ENCODE data around the gene NOTCH1.

NOTCH1 gene

DNA sequence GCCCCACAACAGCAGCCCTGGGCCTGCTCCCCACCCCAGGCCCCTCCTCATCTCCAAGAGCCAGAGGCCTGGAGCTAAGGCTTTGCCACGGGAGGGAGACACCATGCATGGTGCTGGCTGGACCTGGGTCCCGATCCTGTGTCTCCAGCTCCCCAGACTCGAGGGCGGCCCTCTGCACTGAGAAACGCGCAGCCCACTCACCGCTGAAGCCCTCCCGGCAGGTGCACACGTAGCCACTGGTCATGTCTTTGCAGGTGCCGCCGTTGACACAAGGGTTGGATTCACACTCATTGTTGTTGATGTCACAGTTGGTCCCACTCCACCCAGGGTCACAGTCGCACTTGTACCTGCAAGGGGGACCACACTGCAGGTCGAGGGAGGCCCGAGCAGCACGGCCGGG lies 32.7 kb downstream of the NOTCH1 start:
- ATAC-seq = no peak
- TF ChIP-seq CSDC2 (CRISPR knock-in tag; IDR thresholded peaks at IDR 0.05) (no peak), TOX (CRISPR knock-in tag; IDR thresholded peaks at IDR 0.05; ENCODE audit: borderline replicate concordance) (no peak), OSR1 (CRISPR knock-in tag; IDR thresholded peaks at IDR 0.05) (no peak), ZNF565 (CRISPR knock-in tag; conservative IDR thresholded peaks at IDR 0.05; ENCODE audit: low read depth) (no peak), ZNF8 (CRISPR knock-in tag; IDR thresholded peaks at IDR 0.05) (no peak), TCF4 (CRISPR knock-in tag; IDR thresholded peaks at IDR 0.05; ENCODE audit: borderline replicate concordance) (no peak), ZC3H10 (CRISPR knock-in tag; IDR thresholded peaks at IDR 0.05) (no peak), RARB (CRISPR knock-in tag; IDR thresholded peaks at IDR 0.05) (no peak), ZNF70 (CRISPR knock-in tag; IDR thresholded peaks at IDR 0.05) (no peak), ARNTL (CRISPR knock-in tag; IDR thresholded peaks at IDR 0.05; ENCODE audit: borderline replicate concordance, low read depth) (no peak), ZFP3 (CRISPR knock-in tag; IDR thresholded peaks at IDR 0.05) (no peak), ESRRG (CRISPR knock-in tag; IDR thresholded peaks at IDR 0.05) (no peak)
- TF ChIP-seq, protein P1, sequence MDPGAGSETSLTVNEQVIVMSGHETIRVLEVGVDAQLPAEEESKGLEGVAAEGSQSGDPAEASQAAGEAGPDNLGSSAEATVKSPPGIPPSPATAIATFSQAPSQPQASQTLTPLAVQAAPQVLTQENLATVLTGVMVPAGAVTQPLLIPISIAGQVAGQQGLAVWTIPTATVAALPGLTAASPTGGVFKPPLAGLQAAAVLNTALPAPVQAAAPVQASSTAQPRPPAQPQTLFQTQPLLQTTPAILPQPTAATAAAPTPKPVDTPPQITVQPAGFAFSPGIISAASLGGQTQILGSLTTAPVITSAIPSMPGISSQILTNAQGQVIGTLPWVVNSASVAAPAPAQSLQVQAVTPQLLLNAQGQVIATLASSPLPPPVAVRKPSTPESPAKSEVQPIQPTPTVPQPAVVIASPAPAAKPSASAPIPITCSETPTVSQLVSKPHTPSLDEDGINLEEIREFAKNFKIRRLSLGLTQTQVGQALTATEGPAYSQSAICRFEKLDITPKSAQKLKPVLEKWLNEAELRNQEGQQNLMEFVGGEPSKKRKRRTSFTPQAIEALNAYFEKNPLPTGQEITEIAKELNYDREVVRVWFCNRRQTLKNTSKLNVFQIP (CRISPR knock-in tag; IDR thresholded peaks at IDR 0.05; ENCODE audit: borderline replicate concordance, low read depth) = no peak
- TF ChIP-seq, protein P2, sequence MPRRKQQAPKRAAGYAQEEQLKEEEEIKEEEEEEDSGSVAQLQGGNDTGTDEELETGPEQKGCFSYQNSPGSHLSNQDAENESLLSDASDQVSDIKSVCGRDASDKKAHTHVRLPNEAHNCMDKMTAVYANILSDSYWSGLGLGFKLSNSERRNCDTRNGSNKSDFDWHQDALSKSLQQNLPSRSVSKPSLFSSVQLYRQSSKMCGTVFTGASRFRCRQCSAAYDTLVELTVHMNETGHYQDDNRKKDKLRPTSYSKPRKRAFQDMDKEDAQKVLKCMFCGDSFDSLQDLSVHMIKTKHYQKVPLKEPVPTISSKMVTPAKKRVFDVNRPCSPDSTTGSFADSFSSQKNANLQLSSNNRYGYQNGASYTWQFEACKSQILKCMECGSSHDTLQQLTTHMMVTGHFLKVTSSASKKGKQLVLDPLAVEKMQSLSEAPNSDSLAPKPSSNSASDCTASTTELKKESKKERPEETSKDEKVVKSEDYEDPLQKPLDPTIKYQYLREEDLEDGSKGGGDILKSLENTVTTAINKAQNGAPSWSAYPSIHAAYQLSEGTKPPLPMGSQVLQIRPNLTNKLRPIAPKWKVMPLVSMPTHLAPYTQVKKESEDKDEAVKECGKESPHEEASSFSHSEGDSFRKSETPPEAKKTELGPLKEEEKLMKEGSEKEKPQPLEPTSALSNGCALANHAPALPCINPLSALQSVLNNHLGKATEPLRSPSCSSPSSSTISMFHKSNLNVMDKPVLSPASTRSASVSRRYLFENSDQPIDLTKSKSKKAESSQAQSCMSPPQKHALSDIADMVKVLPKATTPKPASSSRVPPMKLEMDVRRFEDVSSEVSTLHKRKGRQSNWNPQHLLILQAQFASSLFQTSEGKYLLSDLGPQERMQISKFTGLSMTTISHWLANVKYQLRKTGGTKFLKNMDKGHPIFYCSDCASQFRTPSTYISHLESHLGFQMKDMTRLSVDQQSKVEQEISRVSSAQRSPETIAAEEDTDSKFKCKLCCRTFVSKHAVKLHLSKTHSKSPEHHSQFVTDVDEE (CRISPR knock-in tag; IDR thresholded peaks at IDR 0.05) = no peak
- TF ChIP-seq, protein P3, sequence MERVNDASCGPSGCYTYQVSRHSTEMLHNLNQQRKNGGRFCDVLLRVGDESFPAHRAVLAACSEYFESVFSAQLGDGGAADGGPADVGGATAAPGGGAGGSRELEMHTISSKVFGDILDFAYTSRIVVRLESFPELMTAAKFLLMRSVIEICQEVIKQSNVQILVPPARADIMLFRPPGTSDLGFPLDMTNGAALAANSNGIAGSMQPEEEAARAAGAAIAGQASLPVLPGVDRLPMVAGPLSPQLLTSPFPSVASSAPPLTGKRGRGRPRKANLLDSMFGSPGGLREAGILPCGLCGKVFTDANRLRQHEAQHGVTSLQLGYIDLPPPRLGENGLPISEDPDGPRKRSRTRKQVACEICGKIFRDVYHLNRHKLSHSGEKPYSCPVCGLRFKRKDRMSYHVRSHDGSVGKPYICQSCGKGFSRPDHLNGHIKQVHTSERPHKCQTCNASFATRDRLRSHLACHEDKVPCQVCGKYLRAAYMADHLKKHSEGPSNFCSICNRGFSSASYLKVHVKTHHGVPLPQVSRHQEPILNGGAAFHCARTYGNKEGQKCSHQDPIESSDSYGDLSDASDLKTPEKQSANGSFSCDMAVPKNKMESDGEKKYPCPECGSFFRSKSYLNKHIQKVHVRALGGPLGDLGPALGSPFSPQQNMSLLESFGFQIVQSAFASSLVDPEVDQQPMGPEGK (CRISPR knock-in tag; IDR thresholded peaks at IDR 0.05; ENCODE audit: borderline replicate concordance) = no peak

DNA sequence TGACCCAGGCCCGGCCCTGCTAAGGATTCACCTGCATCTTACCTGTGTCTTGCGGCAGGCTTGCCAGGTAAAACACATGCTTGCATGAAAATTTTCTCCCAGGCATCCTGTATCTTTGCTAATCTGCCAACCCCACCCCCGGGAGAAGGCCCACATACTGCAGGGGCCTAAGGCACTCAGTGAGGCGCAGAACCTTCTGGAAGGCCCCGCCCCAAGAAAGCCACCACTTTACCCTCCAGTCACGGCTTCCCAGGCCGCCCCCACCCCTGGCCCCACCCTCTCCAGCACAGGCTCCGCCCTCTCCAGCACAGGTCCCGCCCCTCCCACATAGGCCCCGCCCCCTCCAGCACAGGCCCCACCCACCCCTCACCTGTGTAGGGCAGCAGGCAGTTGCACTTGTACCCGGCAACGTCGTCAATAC lies 33.2 kb downstream of the NOTCH1 start:
- ATAC-seq = peak; percentile 18; the same call in 2 of the 3 replicates
- TF ChIP-seq ISL1 (CRISPR knock-in tag; IDR thresholded peaks at IDR 0.05) (no peak), ZFP30 (CRISPR knock-in tag; IDR thresholded peaks at IDR 0.05) (no peak), ZFP3 (CRISPR knock-in tag; IDR thresholded peaks at IDR 0.05) (no peak), GLIS3 (CRISPR knock-in tag; IDR thresholded peaks at IDR 0.05) (no peak)
- TF ChIP-seq, protein P4, sequence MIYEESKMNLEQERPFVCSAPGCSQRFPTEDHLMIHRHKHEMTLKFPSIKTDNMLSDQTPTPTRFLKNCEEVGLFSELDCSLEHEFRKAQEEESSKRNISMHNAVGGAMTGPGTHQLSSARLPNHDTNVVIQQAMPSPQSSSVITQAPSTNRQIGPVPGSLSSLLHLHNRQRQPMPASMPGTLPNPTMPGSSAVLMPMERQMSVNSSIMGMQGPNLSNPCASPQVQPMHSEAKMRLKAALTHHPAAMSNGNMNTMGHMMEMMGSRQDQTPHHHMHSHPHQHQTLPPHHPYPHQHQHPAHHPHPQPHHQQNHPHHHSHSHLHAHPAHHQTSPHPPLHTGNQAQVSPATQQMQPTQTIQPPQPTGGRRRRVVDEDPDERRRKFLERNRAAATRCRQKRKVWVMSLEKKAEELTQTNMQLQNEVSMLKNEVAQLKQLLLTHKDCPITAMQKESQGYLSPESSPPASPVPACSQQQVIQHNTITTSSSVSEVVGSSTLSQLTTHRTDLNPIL (CRISPR knock-in tag; IDR thresholded peaks at IDR 0.05; ENCODE audit: low read depth) = no peak

DNA sequence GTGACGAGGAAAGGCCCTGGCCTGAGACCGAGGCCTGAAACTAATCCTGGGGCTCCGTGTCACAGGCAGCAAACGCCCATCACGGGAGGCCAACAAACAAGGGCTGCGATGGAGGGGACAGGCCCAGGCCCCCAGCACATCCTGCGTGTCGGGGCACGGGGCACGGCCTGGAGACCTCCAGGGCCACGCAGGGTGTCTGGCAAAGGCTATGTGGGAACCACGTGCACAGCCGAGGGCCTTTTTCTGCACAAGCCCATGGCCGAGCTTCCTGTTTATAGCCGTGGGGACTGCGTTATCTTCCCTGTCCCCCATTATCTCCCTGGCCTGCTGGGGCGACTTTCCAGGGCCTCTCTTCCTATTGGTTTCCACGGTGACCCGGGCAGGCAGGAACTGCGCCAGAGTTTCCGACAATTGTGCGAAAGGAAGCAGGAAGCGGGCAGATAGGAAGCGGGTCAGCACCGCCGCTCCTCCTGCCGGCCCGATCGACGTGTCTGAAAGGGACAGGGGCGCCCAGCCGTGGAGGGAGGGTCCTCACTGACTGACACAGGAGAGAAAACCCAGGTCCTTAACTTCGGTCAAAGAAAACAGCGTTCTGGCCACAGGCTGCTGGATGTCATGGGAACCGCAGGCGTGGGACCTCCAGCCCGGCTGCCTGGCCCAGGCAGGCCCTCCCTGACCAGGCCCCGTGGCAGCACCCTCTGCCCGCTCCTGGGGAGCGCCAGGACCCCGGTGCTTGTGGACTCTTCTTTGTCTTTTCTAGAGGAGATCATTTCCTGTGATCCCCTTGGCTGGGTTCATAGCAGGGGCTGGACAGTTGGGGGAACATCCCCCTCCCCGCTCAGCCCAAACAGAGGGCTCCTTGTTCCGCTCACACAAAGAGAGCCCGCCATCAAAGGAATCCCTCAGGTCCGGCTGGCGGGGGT lies 33.9 kb downstream of the NOTCH1 start:
- no peak for ATAC-seq
- TF ChIP-seq ARNTL (CRISPR knock-in tag; IDR thresholded peaks at IDR 0.05; ENCODE audit: borderline replicate concordance, low read depth) = no peak
- no peak for TF ChIP-seq ISL1 (CRISPR knock-in tag; IDR thresholded peaks at IDR 0.05)
- TF ChIP-seq SNAI2 (CRISPR knock-in tag; IDR thresholded peaks at IDR 0.05) = no peak
- no peak for TF ChIP-seq TOX (CRISPR knock-in tag; IDR thresholded peaks at IDR 0.05; ENCODE audit: borderline replicate concordance)
- no peak for TF ChIP-seq TCF4 (CRISPR knock-in tag; IDR thresholded peaks at IDR 0.05; ENCODE audit: borderline replicate concordance)
- no peak for TF ChIP-seq RARB (CRISPR knock-in tag; IDR thresholded peaks at IDR 0.05)
- no peak for TF ChIP-seq CSDC2 (CRISPR knock-in tag; IDR thresholded peaks at IDR 0.05)
- TF ChIP-seq, protein P1 (CRISPR knock-in tag; IDR thresholded peaks at IDR 0.05; ENCODE audit: borderline replicate concordance, low read depth) = no peak
- no peak for TF ChIP-seq OSR1 (CRISPR knock-in tag; IDR thresholded peaks at IDR 0.05)
- TF ChIP-seq, protein P2 (CRISPR knock-in tag; IDR thresholded peaks at IDR 0.05) = no peak
- TF ChIP-seq, protein P4 (CRISPR knock-in tag; IDR thresholded peaks at IDR 0.05; ENCODE audit: low read depth) = no peak
- TF ChIP-seq GLIS3 (CRISPR knock-in tag; IDR thresholded peaks at IDR 0.05) = no peak

All from SK-N-SH treated with all-trans-retinoic acid at 6 μM for 48 hours (cell line).